KOPT-K1 (cell line): Measurements from ENCODE around the gene CIAO3.

Source experiments
- H3K27ac ChIP-seq: fragments of 200-600 bp; sonication (generic); 2 replicates; pipeline ENCODE4 v1.5.1; 2016; ENCODE audit warnings: antibody characterized with exemption, mild to moderate bottlenecking, low read depth, low read length; ENCODE audit not compliant: poor library complexity, severe bottlenecking
- H3K36me3 ChIP-seq: fragments of 200-600 bp; sonication (generic); 2 replicates; pipeline ENCODE4 v1.5.1; 2017; ENCODE audit warnings: antibody characterized with exemption, mild to moderate bottlenecking, low read length, moderate library complexity; ENCODE audit not compliant: insufficient read depth
- H3K9me3 ChIP-seq: fragments of 200-600 bp; sonication (generic); 2 replicates; pipeline ENCODE4 v1.5.1; 2017; ENCODE audit warnings: antibody characterized with exemption, low read length, mild to moderate bottlenecking; ENCODE audit not compliant: insufficient read depth, poor library complexity, severe bottlenecking

The CIAO3 gene

GRCh38 chr16:682493-683395 lies 58.1 kb downstream of the CIAO3 start:
- H3K27ac ChIP-seq, result no peak overlapping the region
- H3K36me3 ChIP-seq, result peaks cover 48% of the 10 kb centered on the region

GRCh38 chr16:681746-682427 lies 58.9 kb downstream of the CIAO3 start:
- peaks cover 45% of the 10 kb centered on the region for H3K36me3 ChIP-seq
- H3K27ac ChIP-seq, result no peak overlapping the region
- H3K9me3 ChIP-seq, result no peaks in the 10 kb centered on the region

More at GRCh38 chr16:682493-683395, 58.1 kb downstream of the CIAO3 start:
- H3K9me3 ChIP-seq, result no peaks in the 10 kb centered on the region

- Histone ChIP-seq H3K9me3 (no peaks in the 10 kb centered on the region), H3K36me3 (peaks cover 41% of the 10 kb centered on the region), H3K27ac (peak overlapping the region; percentile 72)
Observed at GRCh38 chr16:680967-681745, 59.6 kb downstream of the CIAO3 start.

GRCh38 chr16:680625-680945 lies 60.2 kb downstream of the CIAO3 start:
- Histone ChIP-seq H3K9me3 (no peaks in the 10 kb centered on the region), H3K27ac (peak overlapping the region; percentile 72), H3K36me3 (peaks cover 35% of the 10 kb centered on the region)

GRCh38 chr16:679814-680624 lies 60.8 kb downstream of the CIAO3 start, which contains the start of gene STUB1:
Gene STUB1, plus strand, starts transcription at chr16:680410. Its CDS starts 116 bp downstream, at chr16:680526.
- peak within 1 kb of the TSS; percentile 72 for H3K27ac ChIP-seq
- peaks cover 30% of the 10 kb centered on the region for H3K36me3 ChIP-seq
- H3K9me3 ChIP-seq, result no peaks in the 10 kb centered on the region
